Stimulated activated CD4-positive, alpha-beta T cell treated with anti-CD3 and anti-CD28 coated beads, Interleukin-12 subunit alpha, Interleukin-12 subunit beta, amount 100 ng/mL, for 24 hours (primary cell): ENCODE measurements around the gene CITED2.

Experiments used
- DNase-seq, 2 experiments: peaks; one replicate each; pipeline ENCODE4 v3.0.0-alpha.2; 2020; ENCODE audit warnings: low read depth in 2 of 2

CITED2 gene

GRCh38 chr6:139386404-139386803 lies 12.0 kb upstream of the CITED2 start:
- no peak for DNase-seq

- no peak for DNase-seq
Measured at GRCh38 chr6:139381216-139381865, 6.9 kb upstream of the CITED2 start.

GRCh38 chr6:139380611-139381010 lies 6.2 kb upstream of the CITED2 start:
- no peak for DNase-seq

- no peak for DNase-seq
Measured at GRCh38 chr6:139380168-139380567, 5.7 kb upstream of the CITED2 start.

- DNase-seq = no peak
Measured at GRCh38 chr6:139378882-139379341, 4.5 kb upstream of the CITED2 start.

- DNase-seq = no peak
Measured at GRCh38 chr6:139378226-139378625, 3.8 kb upstream of the CITED2 start.

GRCh38 chr6:139376604-139377218 lies 2.3 kb upstream of the CITED2 start:
- DNase-seq = no peak

- no peak for DNase-seq
Measured at GRCh38 chr6:139376017-139376330, 1.5 kb upstream of the CITED2 start.

GRCh38 chr6:139375226-139376016 lies 973 bp upstream of the CITED2 start:
- peak; percentile 71 to 77 for DNase-seq

- no peak for DNase-seq
Measured at GRCh38 chr6:139373928-139374356, 506 bp downstream of the CITED2 start.

GRCh38 chr6:139373154-139373927 lies 1.1 kb downstream of the CITED2 start:
- DNase-seq = peak; percentile 45 to 58

GRCh38 chr6:139372326-139373153 lies 1.9 kb downstream of the CITED2 start:
- DNase-seq = no peak

GRCh38 chr6:139371421-139372203 lies 2.8 kb downstream of the CITED2 start:
- DNase-seq = no peak

GRCh38 chr6:139370999-139371345 lies 3.5 kb downstream of the CITED2 start:
- no peak for DNase-seq

- no peak for DNase-seq
Measured at GRCh38 chr6:139370283-139370998, 4.0 kb downstream of the CITED2 start.

GRCh38 chr6:139369568-139370282 lies 4.7 kb downstream of the CITED2 start:
- DNase-seq = no peak

- no peak for DNase-seq
Measured at GRCh38 chr6:139369068-139369467, 5.4 kb downstream of the CITED2 start.

GRCh38 chr6:139368661-139369060 lies 5.8 kb downstream of the CITED2 start:
- DNase-seq = no peak

- DNase-seq = no peak
Measured at GRCh38 chr6:139367810-139368351, 6.6 kb downstream of the CITED2 start.
